Liver (tissue), 9 donors: ENCODE results near the gene FANCI. TPM values are rescaled to one million over a fixed set of nuclear protein-coding genes. Genes with fewer than 3 reads are reported as not detected.

Experiments used
- DNase-seq: peaks from one replicate; pipeline ENCODE4 v3.0.0-alpha.2; 2017; ENCODE audit warnings: low spot score
- H3K27ac ChIP-seq, 2 donors: one replicate each; pipeline ENCODE4 v1.7.0; 2013; ENCODE audit warnings: inconsistent platforms in 2 of 2, low read length in 2 of 2, control low read depth in 1 of 2, low read depth in 1 of 2, mild to moderate bottlenecking in 1 of 2
- H3K27me3 ChIP-seq, 4 donors: one replicate each; pipeline versions ENCODE4 v1.6.1 to v1.7.0; 2013; ENCODE audit warnings: low read length in 3 of 4, inconsistent platforms in 1 of 4, mild to moderate bottlenecking in 1 of 4, moderate library complexity in 1 of 4; ENCODE audit not compliant: control insufficient read depth in 4 of 4, insufficient read depth in 4 of 4
- H3K36me3 ChIP-seq, 4 donors: one replicate each; pipeline versions ENCODE4 v1.6.1 to v1.7.0; 2013; ENCODE audit warnings: low read length in 3 of 4, mild to moderate bottlenecking in 3 of 4, low read depth in 1 of 4, moderate library complexity in 1 of 4; ENCODE audit not compliant: control insufficient read depth in 4 of 4, insufficient read depth in 3 of 4
- H3K4me1 ChIP-seq, 4 donors: one replicate each; pipeline versions ENCODE4 v1.6.1 to v1.7.0; 2013; ENCODE audit warnings: low read length in 3 of 4, mild to moderate bottlenecking in 3 of 4, moderate library complexity in 1 of 4; ENCODE audit not compliant: control insufficient read depth in 4 of 4, insufficient read depth in 4 of 4
- H3K4me3 ChIP-seq, 3 donors: one replicate each; pipeline versions ENCODE4 v1.6.1 to v1.7.0; 2013; ENCODE audit warnings: low read length in 3 of 3, control low read depth in 1 of 3, low read depth in 1 of 3, mild to moderate bottlenecking in 1 of 3
- H3K9ac ChIP-seq, 2 donors: one replicate each; pipeline ENCODE4 v1.7.0; 2013; ENCODE audit warnings: low read length in 2 of 2, mild to moderate bottlenecking in 2 of 2, moderate library complexity in 2 of 2, control low read depth in 1 of 2, low read depth in 1 of 2
- H3K9me3 ChIP-seq, 4 donors: one replicate each; pipeline versions ENCODE4 v1.6.1 to v1.7.0; 2013; ENCODE audit warnings: low read length in 3 of 4; ENCODE audit not compliant: control insufficient read depth in 4 of 4
- ATF3 ChIP-seq: IDR thresholded peaks from 2 replicates; pipeline ENCODE4 v1.6.1; 2016; ENCODE audit warnings: antibody characterized with exemption
- CTCF ChIP-seq: fragments of 150-350 bp; IDR thresholded peaks from 2 replicates; pipeline ENCODE4 v1.5.1; 2017; ENCODE audit warnings: improper control_type of control experiment, low read depth, low read length; ENCODE audit not compliant: missing input control
- EGR1 ChIP-seq, 2 donors: IDR thresholded peaks; 2 replicates each; pipeline ENCODE4 v1.6.1; 2016 to 2018; ENCODE audit warnings: antibody characterized with exemption in 2 of 2, low read depth in 2 of 2
- FOXA1 ChIP-seq: IDR thresholded peaks from 2 replicates; pipeline ENCODE4 v1.6.1; 2016; ENCODE audit warnings: antibody characterized with exemption
- GABPA ChIP-seq, 2 donors: IDR thresholded peaks in 1 of 2; conservative IDR thresholded peaks in 1 of 2; 2 replicates each; pipeline ENCODE4 v1.6.1; 2016; ENCODE audit warnings: antibody characterized with exemption in 2 of 2, mild to moderate bottlenecking in 1 of 2, moderate library complexity in 1 of 2
- HNF4A ChIP-seq, 2 donors: conservative IDR thresholded peaks; 2 replicates each; pipeline ENCODE4 v1.6.1; 2016; ENCODE audit warnings: antibody characterized with exemption in 2 of 2, mild to moderate bottlenecking in 2 of 2
- MAX ChIP-seq: IDR thresholded peaks from 2 replicates; pipeline ENCODE4 v1.6.1; 2016; ENCODE audit warnings: antibody characterized with exemption
- RAD21 ChIP-seq, 2 donors: IDR thresholded peaks; 2 replicates each; pipeline ENCODE4 v1.6.1; 2016; ENCODE audit warnings: antibody characterized with exemption in 2 of 2, mild to moderate bottlenecking in 2 of 2
- REST ChIP-seq: IDR thresholded peaks from 2 replicates; pipeline ENCODE4 v1.6.1; 2016; ENCODE audit warnings: antibody characterized with exemption, mild to moderate bottlenecking
- TAF1 ChIP-seq: conservative IDR thresholded peaks from 2 replicates; pipeline ENCODE4 v1.6.1; 2016; ENCODE audit warnings: antibody characterized with exemption, mild to moderate bottlenecking
- YY1 ChIP-seq: IDR thresholded peaks from 2 replicates; pipeline ENCODE4 v1.6.1; 2016; ENCODE audit warnings: antibody characterized with exemption, mild to moderate bottlenecking
- ZBTB33 ChIP-seq: IDR thresholded peaks from 2 replicates; pipeline ENCODE4 v1.6.1; 2016; ENCODE audit warnings: antibody characterized with exemption
- WGBS: extraction: QIAGEN DNeasy Blood & Tissue Kit; methylation state at CpG from one replicate; pipeline ENCODE4 v1.1.7; 2013; 5-methylcytosine and 5-hydroxymethylcytosine counted together
- polyA plus RNA-seq, 2 donors: library from polyadenylated mRNA; stranded (reverse) in 1 of 2; unstranded in 1 of 2; fragments of 200-250 nt in 1 of 2; fragments of >200 nt in 1 of 2; fragmentation: Nextera tagmentation in 1 of 2; extraction: Ambion mirVana in 1 of 2; gene quantifications; one replicate each; pipeline versions ENCODE4 v1.2.1 to v1.2.3, GENCODE V29; 2013 to 2015
- total RNA-seq, 2 donors: library from RNA; depleted of rRNA; stranded (reverse); fragments of >200 nt; gene quantifications; one replicate each; pipeline ENCODE4 v1.2.3, GENCODE V29; 2014
- donor health status: healthy.
- donor health status: healthy.
- donor health status: healthy.
- donor health status: healthy.
- donor health status: healthy.

Gene FANCI
- total and polyA plus RNA-seq, 4 donors: 1.7 to 41.9 (median 2.3) TPM

- H3K4me1 ChIP-seq: peaks cover 2 to 12% (median 7%) of the 10 kb centered on the region in 4 donors
- H3K4me3 ChIP-seq: no peak overlapping the region
- no peak for DNase-seq
- H3K36me3 ChIP-seq: no peaks in the 10 kb centered on the region
- peaks cover 0 to 20% (median 5%) of the 10 kb centered on the region in 4 donors for H3K27me3 ChIP-seq
- H3K9ac ChIP-seq: no peak overlapping the region
- 24% methylated on average over 13 of the region's 13 CpGs for WGBS
- TF ChIP-seq RAD21 (IDR thresholded peaks at IDR 0.05) (peak; percentile 47 to 59), TAF1 (no peak), ZBTB33 (no peak), FOXA1 (no peak), HNF4A (conservative IDR thresholded peaks at IDR 0.05) (peak in 1 of 2 donors; percentile 29)
- no peak overlapping the region for H3K27ac ChIP-seq
- no peaks in the 10 kb centered on the region for H3K9me3 ChIP-seq
Observed at GRCh38 chr15:89356634-89357298, 113.0 kb downstream of the FANCI start.

- Histone ChIP-seq H3K36me3 (no peaks in the 10 kb centered on the region), H3K4me3 (peak overlapping the region in 1 of 3 donors; percentile 34), H3K27me3 (peaks cover 0 to 20% (median 8%) of the 10 kb centered on the region in 4 donors), H3K9ac (no peak overlapping the region), H3K27ac (no peak overlapping the region), H3K4me1 (peaks cover 2 to 18% (median 9%) of the 10 kb centered on the region in 4 donors), H3K9me3 (no peaks in the 10 kb centered on the region)
- TF ChIP-seq YY1 (no peak), MAX (no peak), EGR1 (IDR thresholded peaks at IDR 0.05; ENCODE audit: low read depth in 2 of 2) (peak in 1 of 2 donors; percentile 48), GABPA (IDR thresholded peaks at IDR 0.05 in 1 of 2, conservative IDR thresholded peaks at IDR 0.05 in 1 of 2) (no peak), CTCF (peak; percentile 93)
- no peak for DNase-seq
- WGBS: 6% methylated on average over 16 of the region's 16 CpGs
Observed at GRCh38 chr15:89358435-89358754, 114.6 kb downstream of the FANCI start.

- H3K27me3 ChIP-seq: peaks cover 0 to 19% (median 9%) of the 10 kb centered on the region in 4 donors
- H3K36me3 ChIP-seq: no peaks in the 10 kb centered on the region
- no peak overlapping the region for H3K27ac ChIP-seq
- 4% methylated on average over 68 of the region's 68 CpGs for WGBS
- H3K9me3 ChIP-seq: no peaks in the 10 kb centered on the region
- TF ChIP-seq REST (peak; percentile 84), ATF3 (no peak), RAD21 (IDR thresholded peaks at IDR 0.05) (peak; percentile 91 to 97)
- DNase-seq: peak; percentile 85
- no peak overlapping the region for H3K9ac ChIP-seq
- peak overlapping the region in 2 of 3 donors; percentile 34 to 55 for H3K4me3 ChIP-seq
- peaks cover 2 to 18% (median 9%) of the 10 kb centered on the region in 4 donors for H3K4me1 ChIP-seq
Observed at GRCh38 chr15:89358755-89359439, 115.1 kb downstream of the FANCI start.
